Fibroblast of the aortic adventitia (primary cell): ENCODE results near the gene FMNL1. TPM values are rescaled to one million over a fixed set of nuclear protein-coding genes. Genes with fewer than 3 reads are reported as not detected.

Experiments used
- DNase-seq: peaks from one replicate; pipeline ENCODE4 v3.0.0-alpha.2; 2010; ENCODE audit warnings: low read depth
- H3K4me3 ChIP-seq: 2 replicates; pipeline ENCODE4 v1.5.1; 2011; ENCODE audit warnings: low read depth, mild to moderate bottlenecking, control low read depth, low read length, moderate library complexity
- total RNA-seq: library from RNA; depleted of rRNA; stranded (reverse); fragments of >200 nt; gene quantifications from 2 replicates; pipeline ENCODE4 v1.2.3, GENCODE V29; 2012; ENCODE audit warnings: low replicate concordance
- TF ChIP-seq, protein P1 (sequence below): IDR thresholded peaks from 2 replicates; pipeline ENCODE4 v1.5.1; 2011; ENCODE audit warnings: mild to moderate bottlenecking, low read length, control low read depth, inconsistent platforms; ENCODE audit not compliant: insufficient read depth

Gene FMNL1
- total RNA-seq, 1 donor: 0.81 TPM

DNA sequence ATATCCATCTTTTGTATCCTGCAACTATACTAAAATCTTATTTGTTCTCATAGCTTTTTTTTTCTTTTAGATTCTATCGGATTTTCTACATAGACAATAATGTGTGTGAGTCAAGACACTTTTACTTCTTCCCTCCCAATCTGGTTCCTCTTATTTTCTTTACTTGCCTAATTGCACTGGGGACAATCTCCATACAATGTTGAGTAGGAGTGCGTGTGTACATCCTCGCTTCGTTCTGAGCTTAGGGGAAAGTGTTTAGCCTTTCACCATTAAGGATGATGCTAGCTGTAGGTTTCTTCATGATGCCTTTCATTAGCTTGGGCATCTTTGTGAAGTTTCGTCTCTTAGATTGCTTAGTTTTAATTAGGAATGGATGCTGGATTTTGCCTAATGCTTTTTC is 37.3 kb downstream of the FMNL1 start:
- TF ChIP-seq, protein P1, sequence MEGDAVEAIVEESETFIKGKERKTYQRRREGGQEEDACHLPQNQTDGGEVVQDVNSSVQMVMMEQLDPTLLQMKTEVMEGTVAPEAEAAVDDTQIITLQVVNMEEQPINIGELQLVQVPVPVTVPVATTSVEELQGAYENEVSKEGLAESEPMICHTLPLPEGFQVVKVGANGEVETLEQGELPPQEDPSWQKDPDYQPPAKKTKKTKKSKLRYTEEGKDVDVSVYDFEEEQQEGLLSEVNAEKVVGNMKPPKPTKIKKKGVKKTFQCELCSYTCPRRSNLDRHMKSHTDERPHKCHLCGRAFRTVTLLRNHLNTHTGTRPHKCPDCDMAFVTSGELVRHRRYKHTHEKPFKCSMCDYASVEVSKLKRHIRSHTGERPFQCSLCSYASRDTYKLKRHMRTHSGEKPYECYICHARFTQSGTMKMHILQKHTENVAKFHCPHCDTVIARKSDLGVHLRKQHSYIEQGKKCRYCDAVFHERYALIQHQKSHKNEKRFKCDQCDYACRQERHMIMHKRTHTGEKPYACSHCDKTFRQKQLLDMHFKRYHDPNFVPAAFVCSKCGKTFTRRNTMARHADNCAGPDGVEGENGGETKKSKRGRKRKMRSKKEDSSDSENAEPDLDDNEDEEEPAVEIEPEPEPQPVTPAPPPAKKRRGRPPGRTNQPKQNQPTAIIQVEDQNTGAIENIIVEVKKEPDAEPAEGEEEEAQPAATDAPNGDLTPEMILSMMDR: no peak
- no peak overlapping the region for H3K4me3 ChIP-seq
- no peak for DNase-seq

DNA sequence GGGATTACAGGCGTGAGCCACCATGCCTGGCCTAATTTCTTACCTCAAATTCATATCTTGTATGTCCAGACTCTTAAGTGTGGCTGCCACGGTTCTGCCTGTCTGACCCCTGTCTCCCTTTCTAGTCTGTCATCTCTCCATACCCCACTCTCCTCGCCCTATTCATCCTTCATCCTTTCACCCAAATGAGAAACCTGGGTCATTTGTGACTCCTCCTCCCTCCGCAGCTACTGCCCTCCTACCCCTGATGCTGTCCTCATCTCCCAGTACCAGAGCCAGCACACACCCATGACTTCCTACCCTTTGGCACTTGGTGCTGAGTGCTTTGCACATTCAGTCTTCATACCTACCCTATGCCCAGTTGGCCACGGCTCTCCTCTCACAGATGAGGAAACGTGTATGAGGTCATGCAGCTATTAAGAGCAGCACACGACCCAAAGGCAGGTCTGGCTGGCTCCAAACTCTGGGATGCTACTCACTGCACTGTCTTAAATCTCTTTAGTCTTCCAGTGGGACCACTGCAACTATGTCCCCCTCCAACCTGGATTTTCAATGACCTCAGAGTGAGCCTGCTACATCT is 38.6 kb downstream of the FMNL1 start:
- TF ChIP-seq, protein P1: no peak
- no peak overlapping the region for H3K4me3 ChIP-seq
- DNase-seq: no peak

DNA sequence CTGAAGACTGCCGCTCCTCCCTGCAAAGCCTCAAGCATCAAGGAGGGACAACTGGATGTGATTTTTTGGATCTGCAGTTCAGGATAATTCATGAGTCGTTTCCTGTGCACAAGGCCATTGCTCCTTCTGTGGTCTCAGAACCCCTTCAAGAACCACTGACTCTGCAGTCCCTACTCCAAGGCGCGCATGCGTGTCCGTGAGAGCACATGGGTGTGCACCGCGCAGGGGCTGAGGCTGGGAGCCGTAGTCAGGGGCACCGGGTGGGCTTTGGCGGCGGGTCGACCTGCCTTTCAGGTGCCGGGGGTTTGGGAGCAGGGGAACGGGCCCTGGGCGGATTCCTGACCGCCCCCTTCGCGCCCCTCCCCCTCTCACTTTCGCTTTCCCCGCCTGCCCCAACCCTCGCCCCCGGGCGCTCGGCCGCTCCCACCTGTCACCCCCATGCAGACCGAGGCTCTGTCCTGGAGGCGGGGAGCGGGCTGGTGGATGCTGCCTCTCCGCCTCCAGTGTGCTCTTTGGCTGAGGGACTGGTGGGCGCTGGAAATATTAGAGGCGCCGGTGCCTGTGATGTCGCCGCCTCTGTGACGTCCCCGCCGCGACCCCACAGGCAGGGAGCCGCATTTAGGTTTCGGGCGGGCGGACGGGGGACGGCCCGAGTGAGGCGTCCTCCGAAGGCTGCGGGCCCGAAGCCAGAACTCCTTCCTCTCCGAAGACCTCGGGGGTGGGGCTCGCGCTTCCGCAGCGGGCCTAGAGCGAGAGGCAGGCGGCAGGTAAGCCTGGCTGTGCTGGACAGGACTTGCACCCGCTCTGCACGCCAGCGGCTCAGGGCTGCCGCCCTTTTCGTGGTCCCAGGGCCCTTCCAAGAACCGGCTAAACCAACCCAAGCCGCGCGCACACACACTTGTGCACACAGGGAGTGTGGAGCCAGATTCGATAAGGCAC is 40.2 kb downstream of the FMNL1 start, which contains the start of gene SPATA32:
TSS of gene SPATA32 (minus strand) at position 518 of the 939 bp plus-strand sequence. CDS start at position 440, 78 bp downstream.
- TF ChIP-seq, protein P1: no peak
- H3K4me3 ChIP-seq: peak within 1 kb of the TSS; percentile 58
- peak; percentile 24 for DNase-seq

DNA sequence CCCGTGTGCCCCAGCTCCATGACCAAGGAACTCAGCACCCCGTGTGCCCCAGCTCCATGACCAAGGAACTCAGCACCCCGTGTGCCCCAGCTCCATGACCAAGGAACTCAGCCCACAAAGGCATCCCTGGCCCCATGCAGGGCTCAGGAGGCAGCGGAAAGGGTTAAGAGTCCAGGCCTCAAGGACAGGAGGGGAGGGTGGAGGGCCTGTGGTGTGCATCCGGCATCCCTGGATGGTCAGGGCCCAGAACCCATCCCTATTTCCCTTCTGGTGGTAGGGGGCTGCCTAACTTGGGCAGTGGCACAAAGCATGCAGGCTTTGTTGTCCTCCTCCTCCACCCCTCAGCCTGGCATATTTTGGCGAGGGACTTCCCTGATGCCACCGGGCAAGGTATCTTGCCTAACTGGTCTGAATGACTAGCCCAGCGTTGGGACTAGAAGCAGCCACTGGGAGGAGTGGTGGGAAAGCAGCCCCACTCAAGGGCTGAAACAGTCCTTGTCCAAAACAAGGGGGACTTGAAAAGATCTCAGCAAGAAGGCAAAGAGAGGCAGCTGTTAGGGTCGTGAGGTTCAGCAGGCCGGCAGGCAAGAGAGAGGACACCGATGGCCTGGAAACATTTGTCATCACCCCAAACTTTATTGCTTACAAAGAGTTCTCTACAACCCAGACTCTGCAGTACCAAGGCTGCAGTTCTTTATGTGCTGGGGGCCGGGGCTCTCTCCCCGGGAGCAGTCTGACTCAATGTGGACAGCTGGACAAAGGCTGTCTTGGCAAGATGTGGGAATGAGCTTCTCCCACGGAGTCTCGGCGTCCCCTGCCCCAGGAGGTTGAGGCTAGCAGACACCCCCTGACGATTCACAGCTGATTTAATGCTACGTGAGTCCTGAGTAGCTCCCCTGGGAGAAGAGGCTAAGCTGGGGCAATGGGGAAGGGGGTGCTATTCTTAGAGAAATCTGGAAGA is 41.1 kb downstream of the FMNL1 start:
- no peak overlapping the region for H3K4me3 ChIP-seq
- DNase-seq: no peak
- TF ChIP-seq, protein P1: no peak

DNA sequence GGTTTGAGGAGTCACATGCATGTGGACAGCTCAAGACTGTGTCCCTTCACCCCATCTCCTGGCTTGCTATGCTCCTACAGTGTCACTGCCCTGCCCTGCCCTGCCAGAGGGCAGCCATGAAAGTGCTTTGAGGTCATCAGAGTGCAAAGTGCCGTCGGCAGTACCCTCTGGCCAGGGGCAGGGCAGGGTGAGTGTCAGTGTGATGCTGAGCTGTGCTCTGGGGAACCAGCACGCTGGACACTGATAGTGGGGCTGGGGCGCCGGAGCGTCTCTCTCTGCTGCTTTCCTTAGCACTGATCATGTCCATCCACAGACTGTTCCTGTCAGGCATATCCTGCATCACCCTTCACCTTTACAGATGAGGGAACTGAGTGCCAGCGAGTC is 41.8 kb downstream of the FMNL1 start:
- H3K4me3 ChIP-seq: no peak overlapping the region
- no peak for DNase-seq
- TF ChIP-seq, protein P1: no peak

DNA sequence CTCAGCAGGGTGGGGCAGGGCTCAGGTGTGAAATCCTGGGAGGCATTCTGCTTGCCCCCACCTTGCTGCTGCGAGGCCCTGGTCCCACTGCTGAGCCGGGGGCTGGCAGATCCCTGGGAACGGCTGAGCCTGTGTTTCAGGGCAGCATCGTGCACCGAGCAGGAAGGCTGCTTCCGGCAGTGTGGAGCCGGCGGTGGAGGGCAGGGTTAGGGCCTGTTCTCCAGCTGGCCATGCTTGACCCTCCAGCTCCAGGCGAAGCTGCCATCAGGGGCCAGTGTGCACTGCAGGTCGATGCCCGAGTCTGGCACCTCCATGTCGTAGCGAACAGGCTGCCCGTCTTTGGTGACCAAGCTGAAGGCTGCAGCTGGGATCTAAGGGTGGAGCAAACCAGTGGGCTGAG is 42.7 kb downstream of the FMNL1 start:
- H3K4me3 ChIP-seq: no peak overlapping the region
- TF ChIP-seq, protein P1: no peak
- DNase-seq: no peak
